Measurements from ENCODE around the gene BEND5. TPM values are rescaled to one million over a fixed set of nuclear protein-coding genes. Genes with fewer than 3 reads are reported as not detected.

Gene BEND5
- total RNA-seq, 3 donors from 2014 or later (not counting 1 experiment from before 2014, with no cell fraction given): 1.2 to 5.1 (median 2.6) TPM

DNA sequence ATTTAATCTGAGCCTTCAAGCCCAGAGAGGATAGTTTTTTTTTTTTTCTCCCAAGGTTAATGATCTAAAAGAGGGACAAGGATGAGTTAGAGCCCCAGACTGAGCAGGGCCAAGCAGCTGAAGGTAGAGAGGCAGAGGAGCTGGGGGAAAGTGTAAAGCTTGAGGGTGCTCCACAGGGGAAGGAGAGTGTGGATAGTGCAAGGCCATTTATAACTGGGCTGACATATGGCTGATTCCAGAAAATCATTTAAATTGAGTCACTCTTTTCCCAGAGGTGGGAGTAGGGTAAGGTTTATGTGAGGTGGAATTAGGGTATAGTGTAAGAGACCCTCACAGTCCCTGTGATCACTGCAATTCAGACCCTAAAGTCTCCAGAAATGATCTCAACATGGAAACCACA, 55.8 kb downstream of the BEND5 start:
- H3K27me3 ChIP-seq (ENCODE audit: control insufficient read depth, insufficient read depth, low read length): no peaks in the 10 kb centered on the region
- H3K4me1 ChIP-seq (ENCODE audit: control insufficient read depth, insufficient read depth, low read length): no peaks in the 10 kb centered on the region
- Mint-ChIP-seq H3K4me1 (no peaks in the 10 kb centered on the region), H3K27me3 (ENCODE audit: low read depth in 2 of 2) (peaks cover 3 to 10% of the 10 kb centered on the region in 2 donors), H3K9me3 (no peaks in the 10 kb centered on the region), H3K4me3 (no peak overlapping the region), H3K27ac (no peak overlapping the region), H3K36me3 (no peaks in the 10 kb centered on the region)
- no peak for DNase-seq
- no peak overlapping the region for H3K27ac ChIP-seq (ENCODE audit: low read length)
- H3K4me3 ChIP-seq (ENCODE audit: low read length): no peak overlapping the region
- no peak for ATAC-seq
- TF ChIP-seq, protein P1, sequence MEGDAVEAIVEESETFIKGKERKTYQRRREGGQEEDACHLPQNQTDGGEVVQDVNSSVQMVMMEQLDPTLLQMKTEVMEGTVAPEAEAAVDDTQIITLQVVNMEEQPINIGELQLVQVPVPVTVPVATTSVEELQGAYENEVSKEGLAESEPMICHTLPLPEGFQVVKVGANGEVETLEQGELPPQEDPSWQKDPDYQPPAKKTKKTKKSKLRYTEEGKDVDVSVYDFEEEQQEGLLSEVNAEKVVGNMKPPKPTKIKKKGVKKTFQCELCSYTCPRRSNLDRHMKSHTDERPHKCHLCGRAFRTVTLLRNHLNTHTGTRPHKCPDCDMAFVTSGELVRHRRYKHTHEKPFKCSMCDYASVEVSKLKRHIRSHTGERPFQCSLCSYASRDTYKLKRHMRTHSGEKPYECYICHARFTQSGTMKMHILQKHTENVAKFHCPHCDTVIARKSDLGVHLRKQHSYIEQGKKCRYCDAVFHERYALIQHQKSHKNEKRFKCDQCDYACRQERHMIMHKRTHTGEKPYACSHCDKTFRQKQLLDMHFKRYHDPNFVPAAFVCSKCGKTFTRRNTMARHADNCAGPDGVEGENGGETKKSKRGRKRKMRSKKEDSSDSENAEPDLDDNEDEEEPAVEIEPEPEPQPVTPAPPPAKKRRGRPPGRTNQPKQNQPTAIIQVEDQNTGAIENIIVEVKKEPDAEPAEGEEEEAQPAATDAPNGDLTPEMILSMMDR (IDR thresholded peaks at IDR 0.05): no peak
- intact Hi-C loops (cut with micrococcal nuclease): no loop called here
- H3K9me3 ChIP-seq (ENCODE audit: control insufficient read depth, insufficient read depth, low read length): no peaks in the 10 kb centered on the region
- H3K36me3 ChIP-seq (ENCODE audit: control insufficient read depth, insufficient read depth, low read length): no peaks in the 10 kb centered on the region

DNA sequence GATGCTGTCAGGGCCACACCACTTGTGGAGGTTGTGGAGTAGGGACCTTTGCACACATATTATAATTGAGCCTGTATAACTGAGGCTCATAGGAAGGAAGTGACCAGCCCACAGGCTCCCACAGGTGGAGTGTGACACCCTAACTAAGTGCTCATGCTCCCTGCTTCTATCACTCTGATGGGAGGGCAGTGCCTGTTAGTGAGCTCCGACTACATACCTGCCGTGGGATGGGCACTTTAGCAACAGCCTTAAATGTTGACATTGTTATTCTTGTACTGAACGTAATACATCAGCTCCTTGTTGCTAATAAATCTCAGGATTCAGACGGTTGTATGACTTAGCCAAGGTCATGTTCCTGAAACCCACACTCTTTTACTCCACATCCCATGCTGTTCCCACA, 58.0 kb downstream of the BEND5 start:
- TF ChIP-seq, protein P1 (IDR thresholded peaks at IDR 0.05): no peak
- no peaks in the 10 kb centered on the region for H3K36me3 ChIP-seq (ENCODE audit: control insufficient read depth, insufficient read depth, low read length)
- no peaks in the 10 kb centered on the region for H3K36me3 Mint-ChIP-seq
- H3K9me3 ChIP-seq (ENCODE audit: control insufficient read depth, insufficient read depth, low read length): no peaks in the 10 kb centered on the region
- no peak overlapping the region for H3K4me3 ChIP-seq (ENCODE audit: low read length)
- intact Hi-C loops (cut with micrococcal nuclease): no loop called here
- ATAC-seq (no peak), DNase-seq (no peak)
- peaks cover 4 to 10% of the 10 kb centered on the region in 2 donors for H3K27me3 Mint-ChIP-seq (ENCODE audit: low read depth in 2 of 2)
- no peaks in the 10 kb centered on the region for H3K9me3 Mint-ChIP-seq
- H3K4me3 Mint-ChIP-seq: no peak overlapping the region
- no peaks in the 10 kb centered on the region for H3K27me3 ChIP-seq (ENCODE audit: control insufficient read depth, insufficient read depth, low read length)
- no peak overlapping the region for H3K27ac ChIP-seq (ENCODE audit: low read length)
- H3K4me1 ChIP-seq (ENCODE audit: control insufficient read depth, insufficient read depth, low read length): no peaks in the 10 kb centered on the region
- H3K4me1 Mint-ChIP-seq: no peaks in the 10 kb centered on the region
- no peak overlapping the region for H3K27ac Mint-ChIP-seq
- WGBS (ENCODE audit: insufficient coverage): 81% methylated on average over 4 of the region's 4 CpGs

DNA sequence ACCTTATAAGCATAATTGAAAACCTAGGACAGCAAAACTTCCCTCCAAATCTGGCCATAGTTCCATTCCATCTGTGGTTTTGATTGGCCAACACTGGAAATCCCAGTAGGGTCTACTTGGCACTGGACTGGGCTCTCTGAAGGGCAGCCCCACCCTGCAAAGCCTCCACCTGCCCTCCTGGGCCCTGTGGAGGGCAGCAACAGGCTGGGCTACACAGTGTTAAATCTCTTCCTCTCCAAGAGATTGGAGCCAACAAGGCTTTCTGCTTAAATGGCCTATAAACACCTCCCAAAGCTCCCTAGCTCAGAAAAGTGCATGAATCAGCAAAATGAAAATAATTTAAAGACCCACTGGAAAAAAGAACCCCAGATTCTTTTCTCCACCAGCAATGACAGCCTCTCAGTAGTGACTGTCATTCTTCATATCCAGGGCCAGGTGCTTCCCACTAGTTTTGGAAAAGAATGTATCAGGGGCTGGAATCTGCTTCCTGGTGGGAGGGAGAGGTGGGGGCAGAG, 58.5 kb downstream of the BEND5 start:
- no peaks in the 10 kb centered on the region for H3K9me3 ChIP-seq (ENCODE audit: control insufficient read depth, insufficient read depth, low read length)
- Mint-ChIP-seq H3K9me3 (no peaks in the 10 kb centered on the region), H3K36me3 (no peaks in the 10 kb centered on the region), H3K4me1 (no peaks in the 10 kb centered on the region), H3K27me3 (ENCODE audit: low read depth in 2 of 2) (peaks cover 3 to 10% of the 10 kb centered on the region in 2 donors), H3K27ac (no peak overlapping the region), H3K4me3 (no peak overlapping the region)
- no peaks in the 10 kb centered on the region for H3K4me1 ChIP-seq (ENCODE audit: control insufficient read depth, insufficient read depth, low read length)
- TF ChIP-seq, protein P1 (IDR thresholded peaks at IDR 0.05): no peak
- H3K27ac ChIP-seq (ENCODE audit: low read length): no peak overlapping the region
- no peaks in the 10 kb centered on the region for H3K36me3 ChIP-seq (ENCODE audit: control insufficient read depth, insufficient read depth, low read length)
- no peaks in the 10 kb centered on the region for H3K27me3 ChIP-seq (ENCODE audit: control insufficient read depth, insufficient read depth, low read length)
- no peak overlapping the region for H3K4me3 ChIP-seq (ENCODE audit: low read length)
- ATAC-seq (no peak), DNase-seq (no peak)
- intact Hi-C loops (cut with micrococcal nuclease): no loop called here

DNA sequence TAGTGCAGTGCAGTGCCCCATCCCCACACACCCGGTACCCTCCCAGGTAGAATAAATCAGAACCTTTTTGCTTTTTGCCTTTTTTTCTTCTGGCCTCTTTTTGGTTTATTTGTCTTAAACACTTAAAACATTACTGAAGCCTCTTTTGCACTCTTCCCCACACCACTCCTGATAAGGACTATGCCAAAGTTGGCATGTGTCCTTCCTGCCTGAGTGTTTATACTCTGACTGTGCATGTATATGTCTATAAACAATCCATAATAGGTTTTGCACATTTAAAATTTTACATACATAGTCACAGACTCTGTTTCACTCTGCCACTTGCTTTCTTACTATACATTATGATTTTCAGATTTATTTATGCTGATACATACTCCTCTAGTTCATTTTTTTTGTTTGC, 59.6 kb downstream of the BEND5 start:
- H3K36me3 Mint-ChIP-seq: no peaks in the 10 kb centered on the region
- intact Hi-C loops (cut with micrococcal nuclease): no loop called here
- H3K4me1 Mint-ChIP-seq: no peaks in the 10 kb centered on the region
- no peaks in the 10 kb centered on the region for H3K9me3 Mint-ChIP-seq
- Histone ChIP-seq H3K27ac (ENCODE audit: low read length) (no peak overlapping the region), H3K27me3 (ENCODE audit: control insufficient read depth, insufficient read depth, low read length) (no peaks in the 10 kb centered on the region), H3K4me1 (ENCODE audit: control insufficient read depth, insufficient read depth, low read length) (no peaks in the 10 kb centered on the region), H3K36me3 (ENCODE audit: control insufficient read depth, insufficient read depth, low read length) (no peaks in the 10 kb centered on the region), H3K9me3 (ENCODE audit: control insufficient read depth, insufficient read depth, low read length) (no peaks in the 10 kb centered on the region), H3K4me3 (ENCODE audit: low read length) (no peak overlapping the region)
- H3K27me3 Mint-ChIP-seq (ENCODE audit: low read depth in 2 of 2): peaks cover 0 to 3% of the 10 kb centered on the region in 2 donors
- no peak overlapping the region for H3K27ac Mint-ChIP-seq
- no peak overlapping the region for H3K4me3 Mint-ChIP-seq
- no peak for ATAC-seq
- no peak for DNase-seq
- WGBS (ENCODE audit: insufficient coverage): 95% methylated on average over 1 of the region's 1 CpG
- TF ChIP-seq, protein P1 (IDR thresholded peaks at IDR 0.05): no peak

All from natural killer cell (primary cell).